Left ventricle myocardium inferior (tissue), 1 donor: ENCODE results near the gene ABHD8. TPM values are rescaled to one million over a fixed set of nuclear protein-coding genes. Genes with fewer than 3 reads are reported as not detected.
"Not testable (repeated sequence)": the region's sequence is repeated elsewhere in the genome, so short reads cannot be mapped to it uniquely, and the experiment has no call there.

Experiments used
- DNase-seq: peaks from one replicate; pipeline ENCODE4 v3.0.0-alpha.2; 2020
- H3K27ac ChIP-seq: fragments of 200-600 bp; replicated peaks from 2 replicates; pipeline ENCODE4 v1.8.0; 2021
- H3K27me3 ChIP-seq: fragments of 200-600 bp; 2 replicates; pipeline ENCODE4 v1.8.0; 2021; ENCODE audit warnings: low read depth
- H3K36me3 ChIP-seq: fragments of 200-600 bp; 2 replicates; pipeline ENCODE4 v1.8.0; 2021
- H3K4me1 ChIP-seq: fragments of 200-600 bp; 2 replicates; pipeline ENCODE4 v1.8.0; 2021
- H3K4me3 ChIP-seq: fragments of 200-600 bp; 2 replicates; pipeline ENCODE4 v1.8.0; 2021; ENCODE audit warnings: mild to moderate bottlenecking, moderate library complexity
- H3K9me3 ChIP-seq: fragments of 200-600 bp; replicated peaks from 2 replicates; pipeline ENCODE4 v1.8.0; 2021
- intact Hi-C: fragments of 100-400 bp; cut with micrococcal nuclease; formaldehyde crosslinking; loops from one replicate; pipeline ENCODE4 v1.11.0; 2022
- total RNA-seq: library from RNA; stranded (reverse); fragmentation: NEBNext Ultra II Directional; extraction: Animal tissue kit (Norgen Biotek cat#: 25700); gene quantifications from one replicate; pipeline ENCODE4 v1.2.1, GENCODE V29; 2021
- TF ChIP-seq, protein P1 (sequence below): fragments of 200-600 bp; IDR thresholded peaks from 2 replicates; pipeline ENCODE4 v1.8.0; 2021; ENCODE audit warnings: antibody characterized with exemption, mild to moderate bottlenecking, borderline replicate concordance
- donor health status: DM: no; HTN: yes; CAD: no; lungs with severe emphysema.

The ABHD8 gene
- total RNA-seq, 1 donor from 2014 or later, result 11.7 TPM

GRCh38 chr19:17275441-17276175 is 27.6 kb downstream of the ABHD8 start:
- no peaks in the 10 kb centered on the region for H3K27me3 ChIP-seq
- no peak overlapping the region for H3K4me3 ChIP-seq
- intact Hi-C loops, result no loop called here
- H3K27ac ChIP-seq, result no peak overlapping the region
- H3K9me3 ChIP-seq, result no peaks in the 10 kb centered on the region
- H3K4me1 ChIP-seq, result no peaks in the 10 kb centered on the region
- TF ChIP-seq, protein P1, sequence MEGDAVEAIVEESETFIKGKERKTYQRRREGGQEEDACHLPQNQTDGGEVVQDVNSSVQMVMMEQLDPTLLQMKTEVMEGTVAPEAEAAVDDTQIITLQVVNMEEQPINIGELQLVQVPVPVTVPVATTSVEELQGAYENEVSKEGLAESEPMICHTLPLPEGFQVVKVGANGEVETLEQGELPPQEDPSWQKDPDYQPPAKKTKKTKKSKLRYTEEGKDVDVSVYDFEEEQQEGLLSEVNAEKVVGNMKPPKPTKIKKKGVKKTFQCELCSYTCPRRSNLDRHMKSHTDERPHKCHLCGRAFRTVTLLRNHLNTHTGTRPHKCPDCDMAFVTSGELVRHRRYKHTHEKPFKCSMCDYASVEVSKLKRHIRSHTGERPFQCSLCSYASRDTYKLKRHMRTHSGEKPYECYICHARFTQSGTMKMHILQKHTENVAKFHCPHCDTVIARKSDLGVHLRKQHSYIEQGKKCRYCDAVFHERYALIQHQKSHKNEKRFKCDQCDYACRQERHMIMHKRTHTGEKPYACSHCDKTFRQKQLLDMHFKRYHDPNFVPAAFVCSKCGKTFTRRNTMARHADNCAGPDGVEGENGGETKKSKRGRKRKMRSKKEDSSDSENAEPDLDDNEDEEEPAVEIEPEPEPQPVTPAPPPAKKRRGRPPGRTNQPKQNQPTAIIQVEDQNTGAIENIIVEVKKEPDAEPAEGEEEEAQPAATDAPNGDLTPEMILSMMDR, result no peak
- DNase-seq, result no peak
- H3K36me3 ChIP-seq, result peaks cover 82% of the 10 kb centered on the region

DNA sequence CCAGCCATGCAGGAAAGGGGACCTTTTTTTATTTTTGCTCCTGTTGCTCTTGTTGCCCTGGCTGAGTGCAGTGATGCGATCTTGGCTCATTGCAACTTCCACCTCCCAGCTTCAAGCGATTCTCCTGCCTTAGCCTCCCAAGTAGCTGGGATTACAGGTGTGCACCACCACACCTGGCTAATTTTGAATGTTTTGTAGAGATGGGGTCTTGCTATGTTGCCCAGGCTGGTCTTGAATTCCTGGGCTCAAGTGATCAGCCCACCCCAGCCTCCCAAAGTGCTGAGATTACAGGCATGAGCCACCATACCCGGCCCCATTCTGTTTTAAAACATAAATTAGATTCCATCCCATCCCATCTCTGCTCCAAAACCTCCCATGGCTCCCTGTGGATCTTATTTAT is 28.3 kb downstream of the ABHD8 start:
- H3K27me3 ChIP-seq, H3K4me3 ChIP-seq, H3K4me1 ChIP-seq, intact Hi-C loops, H3K27ac ChIP-seq, H3K9me3 ChIP-seq, DNase-seq: not testable (repeated sequence)
- peaks cover 89% of the 10 kb centered on the region for H3K36me3 ChIP-seq

- no peaks in the 10 kb centered on the region for H3K27me3 ChIP-seq
- intact Hi-C loops, result no loop called here
- TF ChIP-seq, protein P1, result no peak
- peaks cover 51% of the 10 kb centered on the region for H3K36me3 ChIP-seq
- no peaks in the 10 kb centered on the region for H3K9me3 ChIP-seq
- H3K4me3 ChIP-seq, result no peak overlapping the region
- no peak for DNase-seq
- peaks cover 28% of the 10 kb centered on the region for H3K4me1 ChIP-seq
- H3K27ac ChIP-seq, result no peak overlapping the region
Observed at GRCh38 chr19:17268754-17269153, 34.5 kb downstream of the ABHD8 start.

DNA sequence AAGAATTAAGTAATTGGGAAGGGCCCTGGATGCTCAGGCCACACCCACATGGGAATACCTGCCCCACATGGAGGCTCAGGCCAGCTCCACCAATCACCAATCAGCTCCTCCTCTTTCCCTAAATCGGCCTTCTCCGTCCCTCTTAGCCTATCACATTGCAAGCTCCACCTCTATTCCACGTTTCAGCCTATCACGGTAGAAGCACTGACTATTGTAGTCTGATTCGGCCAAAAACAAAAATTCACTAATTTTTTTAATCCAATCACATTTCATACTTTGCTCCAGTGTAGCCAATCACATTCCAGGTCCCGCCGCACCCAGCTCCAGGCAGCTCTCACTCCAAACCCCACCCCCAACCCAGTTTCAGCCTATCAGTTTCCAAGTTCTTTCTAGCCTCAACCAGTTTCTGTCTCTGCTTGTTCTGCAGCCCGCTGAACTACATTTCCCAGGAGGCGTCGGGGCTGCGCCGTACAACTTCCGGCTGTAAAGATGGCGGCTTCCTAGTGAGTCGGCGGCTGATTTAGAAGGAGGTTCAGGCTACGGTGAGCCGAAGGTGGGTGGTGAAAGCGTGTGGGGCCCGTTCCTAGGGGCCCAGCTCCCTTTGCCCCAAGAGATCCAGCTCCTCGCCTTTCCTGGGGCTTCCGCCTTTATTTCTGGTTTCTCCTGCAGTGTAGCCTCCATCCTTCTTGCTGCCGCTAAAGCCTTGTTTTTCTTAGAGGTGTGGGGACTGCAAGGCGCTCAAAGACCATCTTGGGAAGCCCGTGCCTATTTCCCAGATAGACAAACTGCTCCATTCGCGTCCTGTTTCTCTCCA is 36.0 kb downstream of the ABHD8 start, which contains the start of gene BABAM1:
BABAM1 (plus strand) TSS at position 469 of the 814 bp plus-strand sequence. CDS start 1,364 bp downstream, outside the sequence.
- Histone ChIP-seq H3K4me1 (peaks cover 29% of the 10 kb centered on the region), H3K36me3 (peaks cover 35% of the 10 kb centered on the region), H3K4me3 (peak within 1 kb of the TSS; percentile 96), H3K9me3 (no peaks in the 10 kb centered on the region), H3K27ac (peak within 1 kb of the TSS; percentile 90), H3K27me3 (no peaks in the 10 kb centered on the region)
- intact Hi-C loops, result no loop called here
- DNase-seq, result peak; percentile 94
- TF ChIP-seq, protein P1, result no peak

- H3K9me3 ChIP-seq, result no peaks in the 10 kb centered on the region
- H3K36me3 ChIP-seq, result peaks cover 29% of the 10 kb centered on the region
- peak overlapping the region; percentile 96 for H3K4me3 ChIP-seq
- H3K27ac ChIP-seq, result peak overlapping the region; percentile 90
- no peaks in the 10 kb centered on the region for H3K27me3 ChIP-seq
- no peak for DNase-seq
- intact Hi-C loops, result no loop called here
- TF ChIP-seq, protein P1, result no peak
- H3K4me1 ChIP-seq, result peaks cover 34% of the 10 kb centered on the region
Observed at GRCh38 chr19:17266589-17266974, 36.6 kb downstream of the ABHD8 start.
